Smooth muscle cell (in vitro differentiated cells): ENCODE data around the gene SQOR. TPM values are rescaled to one million over a fixed set of nuclear protein-coding genes. Genes with fewer than 3 reads are reported as not detected.
A peak's percentile ranks its signal among the peaks of the same experiment; 100 is the strongest.

Source experiments
- DNase-seq: peaks from one replicate; lab custom pipeline; 2025; ENCODE audit not compliant: unreplicated experiment; lab: John Stamatoyannopoulos, UW
- H2AFZ ChIP-seq: fragments of 200-600 bp; sonication (generic); 2 replicates; pipeline ENCODE4 v1.6.0; 2016; ENCODE audit warnings: antibody characterized with exemption, low read depth, mild to moderate bottlenecking
- H3F3A ChIP-seq: fragments of 200-600 bp; sonication (generic); 2 replicates; pipeline ENCODE4 v1.6.0; 2017; ENCODE audit warnings: antibody characterized with exemption, low read depth
- H3K27ac ChIP-seq: fragments of 200-600 bp; sonication (generic); 2 replicates; pipeline ENCODE4 v1.5.1; 2016; ENCODE audit warnings: low read depth, mild to moderate bottlenecking
- H3K27me3 ChIP-seq: fragments of 200-600 bp; sonication (generic); 2 replicates; pipeline ENCODE4 v1.6.1; 2016; ENCODE audit warnings: low read depth, mild to moderate bottlenecking
- H3K36me3 ChIP-seq: fragments of 200-600 bp; sonication (generic); 2 replicates; pipeline ENCODE4 v1.5.1; 2016; ENCODE audit warnings: low read depth
- H3K4me1 ChIP-seq: fragments of 200-600 bp; sonication (generic); 2 replicates; pipeline ENCODE4 v1.5.1; 2016; ENCODE audit warnings: low read depth
- H3K4me2 ChIP-seq: fragments of 200-600 bp; sonication (generic); 2 replicates; pipeline ENCODE4 v1.6.0; 2016; ENCODE audit warnings: mild to moderate bottlenecking
- H3K4me3 ChIP-seq: fragments of 200-600 bp; sonication (generic); 2 replicates; pipeline ENCODE4 v1.5.1; 2016; ENCODE audit warnings: mild to moderate bottlenecking
- H3K79me2 ChIP-seq: fragments of 200-600 bp; sonication (generic); 2 replicates; pipeline ENCODE4 v1.6.0; 2016; ENCODE audit warnings: low read depth, mild to moderate bottlenecking
- H3K9ac ChIP-seq: fragments of 200-600 bp; sonication (generic); 2 replicates; pipeline ENCODE4 v1.6.0; 2016; ENCODE audit warnings: low read depth
- H3K9me3 ChIP-seq: fragments of 200-600 bp; sonication (generic); replicated peaks from 2 replicates; pipeline ENCODE4 v1.5.1; 2016; ENCODE audit warnings: low read depth
- H4K20me1 ChIP-seq: fragments of 200-600 bp; sonication (generic); 2 replicates; pipeline ENCODE4 v1.6.0; 2016; ENCODE audit warnings: low read depth
- WGBS: methylation state at CpG from one replicate; pipeline ENCODE4 v1.1.7; 2016; ENCODE audit warnings: low lambda C conversion rate; 5-methylcytosine and 5-hydroxymethylcytosine counted together
- polyA plus RNA-seq: library from polyadenylated mRNA; unstranded; fragments of >200 nt; fragmentation: Nextera tagmentation; extraction: Ambion mirVana; gene quantifications from 2 replicates; pipeline ENCODE4 v1.2.1, GENCODE V29; 2016
- total RNA-seq: library from RNA; depleted of rRNA; stranded (reverse); fragments of >200 nt; gene quantifications from 2 replicates; pipeline ENCODE4 v1.2.3, GENCODE V29; 2014
- TF ChIP-seq, protein P1 (sequence below): fragments of 200-600 bp; sonication (generic); IDR thresholded peaks from 2 replicates; pipeline ENCODE4 v1.5.1; 2017; ENCODE audit warnings: borderline replicate concordance, mild to moderate bottlenecking, antibody characterized with exemption; ENCODE audit not compliant: insufficient read depth, poor library complexity, severe bottlenecking

SQOR gene
- total and polyA plus RNA-seq, 2 experiments from 2014 or later, result 9.4 to 9.9 TPM

DNA sequence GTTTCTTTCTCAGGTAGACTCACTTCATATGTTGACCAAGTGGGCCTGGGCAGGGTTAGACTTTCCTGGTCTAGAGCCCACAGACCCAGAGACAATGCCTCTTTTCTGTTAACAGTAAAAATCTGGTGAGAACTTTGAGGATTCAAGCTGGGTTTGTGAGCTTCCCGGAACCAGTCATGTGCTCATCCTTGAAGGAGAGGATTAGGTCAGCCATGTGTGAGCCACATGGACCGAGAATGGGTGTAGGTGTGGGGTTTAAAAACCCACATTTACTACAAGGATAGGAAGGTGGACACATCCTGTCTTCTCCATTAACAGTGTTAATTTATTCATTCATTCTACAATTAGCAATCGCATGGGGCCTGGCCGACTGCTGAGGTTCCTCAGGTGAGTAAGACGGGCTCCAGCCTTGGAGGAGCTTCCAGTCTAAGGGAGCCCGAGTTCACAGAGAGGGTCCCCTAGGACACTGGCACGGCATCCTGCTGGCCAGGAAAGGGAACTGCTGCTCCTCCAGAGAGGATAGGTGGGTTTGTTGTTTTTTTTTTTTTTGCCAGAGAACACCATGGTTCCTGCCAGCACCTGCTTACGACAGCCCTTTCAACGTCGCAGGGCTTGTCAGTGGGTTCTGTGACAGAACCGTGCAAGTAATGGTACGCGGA, 69.0 kb downstream of the SQOR start:
- H3K27me3 ChIP-seq, result no peaks in the 10 kb centered on the region
- DNase-seq, result no peak
- no peaks in the 10 kb centered on the region for H3K9me3 ChIP-seq
- no peak overlapping the region for H3K9ac ChIP-seq
- peaks cover 4% of the 10 kb centered on the region for H3F3A ChIP-seq
- no peak overlapping the region for H3K27ac ChIP-seq
- peak overlapping the region; percentile 93 for H2AFZ ChIP-seq
- no peaks in the 10 kb centered on the region for H3K79me2 ChIP-seq
- peaks cover 5% of the 10 kb centered on the region for H3K4me1 ChIP-seq
- TF ChIP-seq, protein P1, sequence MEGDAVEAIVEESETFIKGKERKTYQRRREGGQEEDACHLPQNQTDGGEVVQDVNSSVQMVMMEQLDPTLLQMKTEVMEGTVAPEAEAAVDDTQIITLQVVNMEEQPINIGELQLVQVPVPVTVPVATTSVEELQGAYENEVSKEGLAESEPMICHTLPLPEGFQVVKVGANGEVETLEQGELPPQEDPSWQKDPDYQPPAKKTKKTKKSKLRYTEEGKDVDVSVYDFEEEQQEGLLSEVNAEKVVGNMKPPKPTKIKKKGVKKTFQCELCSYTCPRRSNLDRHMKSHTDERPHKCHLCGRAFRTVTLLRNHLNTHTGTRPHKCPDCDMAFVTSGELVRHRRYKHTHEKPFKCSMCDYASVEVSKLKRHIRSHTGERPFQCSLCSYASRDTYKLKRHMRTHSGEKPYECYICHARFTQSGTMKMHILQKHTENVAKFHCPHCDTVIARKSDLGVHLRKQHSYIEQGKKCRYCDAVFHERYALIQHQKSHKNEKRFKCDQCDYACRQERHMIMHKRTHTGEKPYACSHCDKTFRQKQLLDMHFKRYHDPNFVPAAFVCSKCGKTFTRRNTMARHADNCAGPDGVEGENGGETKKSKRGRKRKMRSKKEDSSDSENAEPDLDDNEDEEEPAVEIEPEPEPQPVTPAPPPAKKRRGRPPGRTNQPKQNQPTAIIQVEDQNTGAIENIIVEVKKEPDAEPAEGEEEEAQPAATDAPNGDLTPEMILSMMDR, result no peak
- peak overlapping the region; percentile 98 for H3K4me2 ChIP-seq
- H3K36me3 ChIP-seq, result no peaks in the 10 kb centered on the region
- H4K20me1 ChIP-seq, result no peaks in the 10 kb centered on the region
- 39% methylated on average over 13 of the region's 13 CpGs for WGBS
- H3K4me3 ChIP-seq, result peak overlapping the region; percentile 67

DNA sequence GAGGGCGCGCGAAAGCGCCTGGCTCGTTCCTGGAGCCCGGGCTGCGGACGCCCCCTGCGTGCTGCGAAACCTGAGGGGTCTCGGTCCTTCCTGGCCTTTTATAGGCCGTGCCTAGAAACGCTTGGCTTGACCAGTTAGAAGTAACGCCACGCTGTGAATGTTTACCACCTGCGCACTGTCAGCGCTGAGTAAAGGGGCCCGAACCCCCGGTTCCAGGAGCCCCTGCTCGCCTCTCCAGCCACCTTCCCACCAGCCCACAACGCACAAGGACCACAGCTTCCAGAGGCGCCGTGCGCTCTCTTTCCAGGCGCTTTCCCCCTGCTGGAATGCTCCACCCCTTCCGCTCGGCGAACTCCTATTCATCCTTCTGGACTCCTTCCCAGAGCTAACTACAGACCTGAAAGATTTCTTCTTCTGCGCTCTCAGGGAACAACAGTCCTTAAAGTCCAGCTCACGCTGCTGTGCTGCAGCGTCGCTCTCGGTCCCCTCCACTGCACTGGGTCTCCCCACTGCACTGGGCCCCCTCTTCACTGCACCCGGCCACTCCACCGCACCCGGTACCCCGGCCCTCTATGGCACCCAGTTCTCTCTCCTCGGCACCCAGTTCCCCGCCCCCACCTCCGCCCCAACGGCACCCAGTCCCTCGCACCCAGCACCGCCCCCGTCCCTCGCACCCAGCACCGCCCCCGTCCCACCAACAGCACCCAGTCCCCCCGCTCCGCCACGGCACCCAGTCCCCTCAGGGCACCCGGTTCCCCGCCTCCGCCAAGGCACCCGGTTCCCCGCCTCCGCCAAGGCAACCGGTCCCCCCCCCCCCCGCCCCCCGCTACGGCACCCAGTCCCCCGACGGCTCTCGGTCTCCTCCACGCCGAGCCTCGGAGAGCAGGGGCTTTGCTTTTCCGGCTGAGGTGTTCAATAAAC, 69.8 kb downstream of the SQOR start:
- DNase-seq, result peak; percentile 20
- H3K9me3 ChIP-seq, result no peaks in the 10 kb centered on the region
- TF ChIP-seq, protein P1, result no peak

DNA sequence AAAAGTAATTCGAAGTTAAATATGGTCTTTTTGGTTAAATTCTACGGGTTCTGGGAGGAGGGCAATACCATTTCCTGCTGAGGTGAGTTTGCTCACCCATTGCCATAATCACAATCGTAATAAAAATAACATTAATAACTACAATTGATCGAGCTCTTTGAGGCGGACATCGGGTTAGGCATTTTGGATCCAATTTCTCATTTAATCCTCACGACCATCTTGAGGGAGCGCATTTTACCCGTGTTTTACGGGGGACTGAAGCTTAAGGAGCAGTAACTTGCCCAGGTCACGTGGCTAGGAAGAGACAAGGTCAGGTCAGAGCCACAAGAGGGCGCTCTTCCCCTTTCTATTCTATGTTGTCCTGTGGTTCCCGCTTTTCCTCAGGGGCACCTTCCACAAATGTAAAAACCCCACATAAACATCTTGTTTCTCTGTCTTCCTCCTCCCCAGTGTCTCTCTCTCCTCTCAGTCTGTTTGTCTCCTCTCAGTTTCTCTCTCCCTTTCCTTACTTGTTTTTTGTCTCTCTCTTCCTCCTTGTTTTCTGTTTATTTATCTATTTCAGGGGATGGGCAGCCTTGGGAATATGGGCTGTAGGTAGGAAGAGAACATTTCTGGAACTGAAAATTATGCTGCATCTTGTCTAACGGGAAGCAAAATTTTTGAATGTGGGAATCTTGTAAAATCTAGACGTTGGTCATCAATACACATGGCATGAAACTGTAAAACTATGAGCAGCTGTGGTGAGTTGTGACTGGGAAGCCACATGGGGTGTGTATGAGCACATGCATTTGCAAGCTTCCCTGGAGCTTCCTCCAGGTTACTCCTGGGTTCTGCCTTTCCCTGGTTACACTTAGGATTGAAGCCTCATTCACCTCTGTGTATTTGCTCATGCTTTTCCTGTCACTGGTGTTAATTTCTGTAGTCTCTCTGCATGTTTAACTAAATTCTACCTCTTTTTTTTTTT, 71.0 kb downstream of the SQOR start:
- WGBS, result 2% methylated on average over 15 of the region's 15 CpGs
- H3K4me2 ChIP-seq, result peak overlapping the region; percentile 98
- peak overlapping the region; percentile 31 for H3K9ac ChIP-seq
- no peaks in the 10 kb centered on the region for H3K79me2 ChIP-seq
- peaks cover 4% of the 10 kb centered on the region for H3F3A ChIP-seq
- peak overlapping the region; percentile 10 for H3K27ac ChIP-seq
- H3K36me3 ChIP-seq, result no peaks in the 10 kb centered on the region
- H2AFZ ChIP-seq, result peak overlapping the region; percentile 97
- peak; percentile 34 for DNase-seq
- peak overlapping the region; percentile 67 for H3K4me3 ChIP-seq
- no peaks in the 10 kb centered on the region for H3K27me3 ChIP-seq
- no peaks in the 10 kb centered on the region for H3K9me3 ChIP-seq
- no peaks in the 10 kb centered on the region for H4K20me1 ChIP-seq
- TF ChIP-seq, protein P1, result peak; percentile 85
- peaks cover 5% of the 10 kb centered on the region for H3K4me1 ChIP-seq

More for the DNA sequence above, 69.8 kb downstream of the SQOR start:
- Histone ChIP-seq H3K27ac (no peak overlapping the region), H3F3A (peaks cover 4% of the 10 kb centered on the region), H3K27me3 (no peaks in the 10 kb centered on the region), H3K36me3 (no peaks in the 10 kb centered on the region), H3K4me2 (peak overlapping the region; percentile 98), H4K20me1 (no peaks in the 10 kb centered on the region), H3K4me3 (peak overlapping the region; percentile 67), H3K79me2 (no peaks in the 10 kb centered on the region), H2AFZ (peak overlapping the region; percentile 97), H3K9ac (no peak overlapping the region), H3K4me1 (peaks cover 5% of the 10 kb centered on the region)
- 3% methylated on average over 52 of the region's 67 CpGs for WGBS
